GM12878 (cell line): Measurements from ENCODE around the gene USP2.

Experiments
- ATF2 ChIP-seq: IDR thresholded peaks from 2 replicates; pipeline ENCODE4 v1.6.1; 2012; ENCODE audit warnings: low read length, inconsistent platforms
- BACH1 ChIP-seq: fragments of 450-650 bp; IDR thresholded peaks from 2 replicates; pipeline ENCODE4 v1.6.1; 2017; ENCODE audit warnings: mild to moderate bottlenecking, borderline replicate concordance
- CREM ChIP-seq: IDR thresholded peaks from 2 replicates; pipeline ENCODE4 v1.6.1; 2014; ENCODE audit warnings: antibody characterized with exemption, low read depth
- CTCF ChIP-seq, 3 experiments: IDR thresholded peaks in 2 of 3; conservative IDR thresholded peaks in 1 of 3; 2 replicates each; pipeline ENCODE4 v1.5.1; 2011; ENCODE audit warnings: low read depth in 3 of 3, low read length in 3 of 3, mild to moderate bottlenecking in 3 of 3, control low read depth in 2 of 3, moderate library complexity in 2 of 3, inconsistent platforms in 1 of 3, mixed read lengths in 1 of 3; ENCODE audit not compliant: control insufficient read depth in 2 of 3, insufficient read depth in 1 of 3; ENCODE audit errors: extremely low read depth in 1 of 3
- FOS ChIP-seq: IDR thresholded peaks from 3 replicates; pipeline ENCODE4 v1.6.1; 2011; ENCODE audit warnings: borderline replicate concordance; ENCODE audit not compliant: insufficient read length; ENCODE audit errors: extremely low read depth
- NKRF ChIP-seq: fragments of 450-650 bp; conservative IDR thresholded peaks from 2 replicates; pipeline ENCODE4 v1.6.1; 2017; ENCODE audit warnings: mild to moderate bottlenecking, moderate library complexity
- POLR2A ChIP-seq: IDR thresholded peaks from 2 replicates; pipeline ENCODE4 v1.6.1; 2011; ENCODE audit warnings: low read depth, mild to moderate bottlenecking, low read length
- POLR2AphosphoS5 ChIP-seq: IDR thresholded peaks from 2 replicates; pipeline ENCODE4 v1.6.1; 2011; ENCODE audit warnings: mild to moderate bottlenecking, low read length, inconsistent platforms
- STAT3 ChIP-seq: IDR thresholded peaks from 2 replicates; pipeline ENCODE4 v1.6.1; 2011; ENCODE audit warnings: low read depth, low read length, improper control_type of control experiment
- ZNF274 ChIP-seq: IDR thresholded peaks from one replicate; pipeline ENCODE4 v1.8.0; 2011; ENCODE audit not compliant: insufficient read length, insufficient read depth

- no peak for TF ChIP-seq STAT3
- TF ChIP-seq CTCF (IDR thresholded peaks at IDR 0.05 in 2 of 3, conservative IDR thresholded peaks at IDR 0.05 in 1 of 3; ENCODE audit: control insufficient read depth in 2 of 3, extremely low read depth in 1 of 3, insufficient read depth in 1 of 3, low read depth in 3 of 3, low read length in 3 of 3) = no peak
- no peak for TF ChIP-seq POLR2AphosphoS5
- TF ChIP-seq BACH1 = no peak
- TF ChIP-seq ATF2 = no peak
- TF ChIP-seq CREM = no peak
- TF ChIP-seq ZNF274 = no peak
- no peak for TF ChIP-seq FOS
- TF ChIP-seq POLR2A = no peak
- TF ChIP-seq NKRF = no peak
These were observed 35.8 kb downstream of the USP2 start for GRCh38 chr11:119345685-119346084.
